Mammary epithelial cell (primary cell): ENCODE measurements around the gene NTM.

ENCODE experiments used
- CTCF ChIP-seq, 2 donors: IDR thresholded peaks in 1 of 2; conservative IDR thresholded peaks in 1 of 2; 2 replicates each; pipeline ENCODE4 v1.5.1; 2011 to 2012; ENCODE audit warnings: inconsistent platforms in 2 of 2, low read length in 2 of 2, mild to moderate bottlenecking in 2 of 2, control low read depth in 1 of 2, low read depth in 1 of 2; ENCODE audit not compliant: insufficient read depth in 1 of 2; ENCODE audit errors: extremely low read depth in 1 of 2
- EZH2 ChIP-seq: IDR thresholded peaks from 2 replicates; pipeline ENCODE4 v1.6.1; 2012; ENCODE audit warnings: low read length, inconsistent platforms, borderline replicate concordance

- TF ChIP-seq CTCF (conservative IDR thresholded peaks at IDR 0.05 in 1 of 2, IDR thresholded peaks at IDR 0.05 in 1 of 2; ENCODE audit: extremely low read depth in 1 of 2, insufficient read depth in 1 of 2, low read depth in 1 of 2, low read length in 2 of 2), result no peak
- TF ChIP-seq EZH2, result no peak
These were observed 546.2 kb downstream of the NTM start for GRCh38 chr11:131916638-131917037.
